GM19395 (cell line): ENCODE data around the gene TMEM232.

Experiments used
- ATAC-seq: cut with Tn5 transposase; IDR thresholded peaks from one replicate; pipeline ENCODE4 v1.9.1; 2021; ENCODE audit warnings: mild to moderate bottlenecking, moderate library complexity; ENCODE audit not compliant: unreplicated experiment

Gene TMEM232

DNA sequence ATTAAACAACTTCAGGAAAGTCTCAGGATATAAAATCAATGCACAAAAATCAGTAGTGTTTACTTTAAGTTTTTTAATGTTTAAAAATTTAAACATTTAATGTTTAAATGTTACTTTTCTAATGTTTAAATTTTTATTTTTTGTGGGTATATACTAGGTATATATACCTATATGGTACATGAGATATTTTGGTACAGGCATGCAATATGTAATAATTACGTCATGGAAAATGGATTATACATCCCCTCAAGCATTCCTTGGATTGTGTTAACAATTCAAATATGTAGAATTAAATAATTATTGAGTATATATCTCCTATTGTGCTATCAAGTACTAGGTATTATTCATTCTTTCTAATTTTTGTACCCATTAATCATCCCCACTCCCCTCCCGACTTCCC, 291.3 kb downstream of the TMEM232 start:
- no peak for ATAC-seq

- no peak for ATAC-seq
These were observed 294.9 kb downstream of the TMEM232 start for GRCh38 chr5:110431603-110432002.

DNA sequence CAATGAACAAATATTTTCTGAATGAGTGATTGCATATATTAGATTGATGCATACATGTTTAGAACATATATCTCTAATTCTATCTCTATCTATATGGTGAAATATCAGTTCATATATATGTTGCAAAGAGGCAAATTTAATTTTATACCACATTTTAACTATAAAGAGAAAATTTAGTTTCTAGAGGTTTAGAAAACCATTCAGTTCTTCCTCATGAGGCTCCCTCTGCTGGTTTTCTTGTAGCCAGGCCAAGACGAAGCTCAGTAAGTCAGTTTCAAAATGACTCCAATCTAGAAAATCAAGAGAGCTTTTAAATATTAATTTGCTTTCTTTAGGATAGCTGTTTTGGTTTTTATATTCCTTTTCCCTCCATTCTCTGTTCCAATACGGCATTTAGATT, 312.1 kb downstream of the TMEM232 start:
- ATAC-seq: no peak

- ATAC-seq: no peak
These were observed 312.6 kb downstream of the TMEM232 start for GRCh38 chr5:110413856-110414255.

GRCh38 chr5:110409571-110409970, 316.9 kb downstream of the TMEM232 start:
- ATAC-seq: no peak

GRCh38 chr5:110402562-110402961, 323.9 kb downstream of the TMEM232 start:
- ATAC-seq: no peak

DNA sequence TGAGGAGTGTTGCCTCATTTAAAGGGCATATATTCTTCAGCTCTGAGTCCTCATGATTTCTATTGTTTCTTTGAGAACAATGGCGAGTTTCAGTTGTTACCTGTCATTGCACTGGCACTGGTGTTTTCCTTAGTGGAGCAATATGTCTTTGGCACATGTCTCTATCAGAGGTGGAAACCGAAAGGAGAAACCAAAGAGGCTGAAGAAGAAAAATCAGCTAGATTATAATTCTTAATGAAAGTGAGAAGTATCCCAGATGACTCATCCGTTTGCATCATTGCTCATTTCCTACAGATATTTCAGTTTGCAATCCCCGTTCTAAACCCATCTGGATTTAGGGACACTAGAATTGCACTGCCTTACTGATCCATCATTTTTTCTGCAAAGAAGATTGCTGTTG, 324.6 kb downstream of the TMEM232 start:
- no peak for ATAC-seq

GRCh38 chr5:110398951-110399350, 327.5 kb downstream of the TMEM232 start:
- ATAC-seq: no peak

- no peak for ATAC-seq
These were observed 329.2 kb downstream of the TMEM232 start for GRCh38 chr5:110397281-110397680.

GRCh38 chr5:110386782-110387181, 339.7 kb downstream of the TMEM232 start:
- ATAC-seq: no peak

- ATAC-seq: no peak
These were observed 343.2 kb downstream of the TMEM232 start for GRCh38 chr5:110383231-110383630.

- ATAC-seq: no peak
These were observed 348.5 kb downstream of the TMEM232 start for GRCh38 chr5:110377943-110378342.

GRCh38 chr5:110377361-110377760, 349.1 kb downstream of the TMEM232 start:
- no peak for ATAC-seq

DNA sequence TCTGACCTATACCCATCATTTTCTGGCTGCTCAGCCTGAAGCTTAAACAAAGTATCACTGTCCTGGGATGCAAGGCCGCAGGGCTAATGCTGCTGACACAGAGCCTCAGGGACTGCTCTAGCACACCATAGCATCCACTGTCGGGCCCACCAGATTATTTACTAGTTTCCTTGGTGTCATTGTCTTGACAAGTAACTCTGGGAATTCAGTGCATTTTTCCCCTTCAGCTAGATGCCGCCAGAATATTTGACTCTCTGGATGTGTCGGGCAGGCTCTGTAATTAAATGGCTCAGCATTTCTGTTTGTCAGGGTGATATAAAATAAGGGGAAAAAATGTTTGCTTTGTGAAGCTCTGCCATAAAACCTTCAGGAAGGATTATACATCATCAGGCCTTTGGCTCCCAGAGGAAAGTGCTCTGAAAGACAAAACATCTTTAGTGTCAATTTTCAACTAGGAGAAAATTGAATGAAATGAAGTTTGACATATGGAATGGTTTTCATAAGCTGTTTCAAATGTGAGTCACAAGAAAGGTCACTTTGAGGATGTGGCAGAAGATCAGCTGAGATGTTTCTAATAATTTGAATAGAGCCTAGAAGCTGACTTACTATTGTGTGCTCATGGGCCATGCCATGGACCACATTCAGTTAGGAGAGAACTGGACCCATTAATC, 350.1 kb downstream of the TMEM232 start:
- no peak for ATAC-seq

- peak; percentile 92 for ATAC-seq
These were observed 354.8 kb downstream of the TMEM232 start for GRCh38 chr5:110371725-110372041.

DNA sequence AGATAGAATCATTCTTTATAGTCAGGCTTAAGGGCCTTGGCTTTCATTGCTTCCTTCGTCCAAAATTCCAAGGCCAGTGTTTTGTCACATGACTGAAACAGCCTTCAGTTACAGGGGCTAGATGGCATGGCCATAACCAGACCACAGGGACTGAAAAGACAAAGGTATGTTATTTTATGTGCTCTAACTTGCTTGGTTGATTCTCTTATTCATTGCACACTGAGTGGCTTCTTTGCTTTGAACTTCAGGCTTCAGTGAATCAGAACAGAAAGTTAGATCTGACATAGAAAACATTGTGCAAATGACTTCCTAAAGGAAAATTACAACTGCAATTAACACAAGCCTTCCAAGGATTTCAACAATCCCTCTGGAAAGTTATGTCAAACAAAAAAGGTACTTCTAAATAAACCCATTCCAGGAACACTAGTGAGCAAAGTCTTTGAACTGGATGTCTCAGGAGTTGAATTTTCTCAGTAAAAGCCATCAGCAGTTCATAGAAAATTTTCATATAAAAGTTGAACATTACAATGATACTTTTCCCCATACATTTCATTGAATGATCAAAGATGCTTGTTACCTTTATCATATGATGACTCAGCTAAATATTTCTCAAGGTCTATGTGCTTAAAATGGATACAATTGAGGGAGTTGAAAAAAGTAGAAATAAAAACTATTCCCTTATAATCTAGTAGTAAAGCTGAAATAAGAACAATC, 355.3 kb downstream of the TMEM232 start:
- ATAC-seq: no peak
